ENCODE data around the gene PRG3. TPM values are rescaled to one million over a fixed set of nuclear protein-coding genes. Genes with fewer than 3 reads are reported as not detected.
A peak's percentile ranks its signal among the peaks of the same experiment; 100 is the strongest.

PRG3 gene
- total RNA-seq, 2 donors from 2014 or later, result not detected

GRCh38 chr11:57417056-57417455, 36.1 kb upstream of the PRG3 start:
- intact Hi-C loops (cut with DNase I), result no loop called here
- Histone ChIP-seq H3K36me3 (replicated peaks in 1 of 2; ENCODE audit: insufficient read depth in 1 of 2, low read depth in 2 of 2) (peaks cover 0 to 8% of the 10 kb centered on the region in 2 donors), H3K4me1 (no peaks in the 10 kb centered on the region), H3K27me3 (no peaks in the 10 kb centered on the region), H3K27ac (no peak overlapping the region), H3K4me3 (no peak overlapping the region), H3K9me3 (no peaks in the 10 kb centered on the region)
- WGBS, 2 donors, result 83 to 88% methylated on average over 4 of the region's 4 CpGs
- ATAC-seq (peak; percentile 18), DNase-seq (peak in 1 of 4 donors; percentile 30)
- TF ChIP-seq POLR2A (IDR thresholded peaks at IDR 0.05) (no peak), CTCF (IDR thresholded peaks at IDR 0.05) (no peak)

GRCh38 chr11:57416436-57416835, 35.5 kb upstream of the PRG3 start:
- Histone ChIP-seq H3K27me3 (no peaks in the 10 kb centered on the region), H3K36me3 (replicated peaks in 1 of 2; ENCODE audit: insufficient read depth in 1 of 2, low read depth in 2 of 2) (peaks cover 0 to 8% of the 10 kb centered on the region in 2 donors), H3K4me1 (no peaks in the 10 kb centered on the region), H3K27ac (no peak overlapping the region), H3K4me3 (no peak overlapping the region), H3K9me3 (no peaks in the 10 kb centered on the region)
- no peak for ATAC-seq
- no peak for DNase-seq
- intact Hi-C loops (cut with DNase I), result no loop called here
- WGBS, 2 donors, result 81 to 82% methylated on average over 3 of the region's 3 CpGs
- TF ChIP-seq POLR2A (IDR thresholded peaks at IDR 0.05), result no peak
- TF ChIP-seq CTCF (IDR thresholded peaks at IDR 0.05), result no peak

GRCh38 chr11:57414612-57415212, 33.8 kb upstream of the PRG3 start:
- no peak for DNase-seq
- WGBS, 2 donors, result 92 to 93% methylated on average over 11 of the region's 11 CpGs
- H3K4me3 ChIP-seq, result no peak overlapping the region
- ATAC-seq, result no peak
- H3K27me3 ChIP-seq, result no peaks in the 10 kb centered on the region
- no peak overlapping the region for H3K27ac ChIP-seq
- TF ChIP-seq CTCF (IDR thresholded peaks at IDR 0.05), result no peak
- intact Hi-C loops (cut with DNase I), result no loop called here
- H3K4me1 ChIP-seq, result no peaks in the 10 kb centered on the region
- no peaks in the 10 kb centered on the region for H3K9me3 ChIP-seq
- peaks cover 0 to 7% of the 10 kb centered on the region in 2 donors for H3K36me3 ChIP-seq (replicated peaks in 1 of 2; ENCODE audit: insufficient read depth in 1 of 2, low read depth in 2 of 2)

- no peaks in the 10 kb centered on the region for H3K9me3 ChIP-seq
- H3K27ac ChIP-seq, result no peak overlapping the region
- no peaks in the 10 kb centered on the region for H3K27me3 ChIP-seq
- no peak overlapping the region for H3K4me3 ChIP-seq
- ATAC-seq, result no peak
- 83 to 86% methylated on average over 4 of the region's 4 CpGs for WGBS, 2 donors
- H3K4me1 ChIP-seq, result no peaks in the 10 kb centered on the region
- peaks cover 0 to 10% of the 10 kb centered on the region in 2 donors for H3K36me3 ChIP-seq (replicated peaks in 1 of 2; ENCODE audit: insufficient read depth in 1 of 2, low read depth in 2 of 2)
- DNase-seq, result no peak
- no peak for TF ChIP-seq CTCF (IDR thresholded peaks at IDR 0.05)
- no peak for TF ChIP-seq POLR2A (IDR thresholded peaks at IDR 0.05)
- intact Hi-C loops (cut with DNase I), result no loop called here
Measured at GRCh38 chr11:57413681-57414080, 32.7 kb upstream of the PRG3 start.

GRCh38 chr11:57410287-57410686, 29.3 kb upstream of the PRG3 start:
- no peaks in the 10 kb centered on the region for H3K9me3 ChIP-seq
- TF ChIP-seq POLR2A (IDR thresholded peaks at IDR 0.05), result no peak
- no peak for TF ChIP-seq CTCF (IDR thresholded peaks at IDR 0.05)
- H3K27ac ChIP-seq, result no peak overlapping the region
- intact Hi-C loops (cut with DNase I), result no loop called here
- no peak overlapping the region for H3K4me3 ChIP-seq
- H3K27me3 ChIP-seq, result no peaks in the 10 kb centered on the region
- no peaks in the 10 kb centered on the region for H3K4me1 ChIP-seq
- DNase-seq (no peak), ATAC-seq (no peak)
- peaks cover 0 to 3% of the 10 kb centered on the region in 2 donors for H3K36me3 ChIP-seq (replicated peaks in 1 of 2; ENCODE audit: insufficient read depth in 1 of 2, low read depth in 2 of 2)
